Measurements from ENCODE around the gene RNF220. TPM values are rescaled to one million over a fixed set of nuclear protein-coding genes. Genes with fewer than 3 reads are reported as not detected.
A peak's percentile ranks its signal among the peaks of the same experiment; 100 is the strongest.
"Not testable (repeated sequence)": the region's sequence is repeated elsewhere in the genome, so short reads cannot be mapped to it uniquely, and the experiment has no call there.

The RNF220 gene
- total RNA-seq, 1 donor from 2014 or later = 25.1 TPM

- not testable (repeated sequence) for H3K9ac ChIP-seq (ENCODE audit: low read depth in 1 of 3, low read length in 3 of 3); H3K27ac ChIP-seq (ENCODE audit: low read depth, low read length); H3K9me3 ChIP-seq (ENCODE audit: control insufficient read depth in 3 of 3, low read length in 3 of 3); H3K27me3 ChIP-seq (ENCODE audit: control insufficient read depth in 3 of 3, insufficient read depth in 3 of 3, low read length in 3 of 3); H3K4me1 ChIP-seq (ENCODE audit: control insufficient read depth in 3 of 3, insufficient read depth in 3 of 3, low read length in 3 of 3); H3K36me3 ChIP-seq (ENCODE audit: control insufficient read depth in 3 of 3, insufficient read depth in 3 of 3, low read length in 3 of 3); H3K4me3 ChIP-seq (ENCODE audit: low read length in 3 of 3)
Observed at GRCh38 chr1:44666719-44667118, 261.7 kb downstream of the RNF220 start.

GRCh38 chr1:44670751-44671640 is 265.9 kb downstream of the RNF220 start:
- Histone ChIP-seq H3K9ac (ENCODE audit: low read depth in 1 of 3, low read length in 3 of 3) (no peak overlapping the region), H3K9me3 (ENCODE audit: control insufficient read depth in 3 of 3, low read length in 3 of 3) (no peaks in the 10 kb centered on the region), H3K36me3 (ENCODE audit: control insufficient read depth in 3 of 3, insufficient read depth in 3 of 3, low read length in 3 of 3) (no peaks in the 10 kb centered on the region), H3K4me1 (ENCODE audit: control insufficient read depth in 3 of 3, insufficient read depth in 3 of 3, low read length in 3 of 3) (peaks cover 23 to 34% (median 26%) of the 10 kb centered on the region in 3 donors), H3K4me3 (ENCODE audit: low read length in 3 of 3) (no peak overlapping the region), H3K27me3 (ENCODE audit: control insufficient read depth in 3 of 3, insufficient read depth in 3 of 3, low read length in 3 of 3) (no peaks in the 10 kb centered on the region), H3K27ac (ENCODE audit: low read depth, low read length) (no peak overlapping the region)

GRCh38 chr1:44672254-44672955 is 267.4 kb downstream of the RNF220 start:
- Histone ChIP-seq H3K9ac (ENCODE audit: low read depth in 1 of 3, low read length in 3 of 3) (peak overlapping the region in 1 of 3 donors; percentile 21), H3K27ac (ENCODE audit: low read depth, low read length) (peak overlapping the region; percentile 97)

GRCh38 chr1:44672961-44673674 is 268.1 kb downstream of the RNF220 start:
- Histone ChIP-seq H3K36me3 (ENCODE audit: control insufficient read depth in 3 of 3, insufficient read depth in 3 of 3, low read length in 3 of 3) (no peaks in the 10 kb centered on the region), H3K4me1 (ENCODE audit: control insufficient read depth in 3 of 3, insufficient read depth in 3 of 3, low read length in 3 of 3) (peaks cover 28 to 55% (median 36%) of the 10 kb centered on the region in 3 donors), H3K9ac (ENCODE audit: low read depth in 1 of 3, low read length in 3 of 3) (peak overlapping the region; percentile 76 to 94 (median 93)), H3K4me3 (ENCODE audit: low read length in 3 of 3) (peak overlapping the region; percentile 82 to 94 (median 93)), H3K9me3 (ENCODE audit: control insufficient read depth in 3 of 3, low read length in 3 of 3) (no peaks in the 10 kb centered on the region), H3K27ac (ENCODE audit: low read depth, low read length) (peak overlapping the region; percentile 97), H3K27me3 (ENCODE audit: control insufficient read depth in 3 of 3, insufficient read depth in 3 of 3, low read length in 3 of 3) (no peaks in the 10 kb centered on the region)

More at GRCh38 chr1:44672254-44672955, 267.4 kb downstream of the RNF220 start:
- H3K36me3 ChIP-seq (ENCODE audit: control insufficient read depth in 3 of 3, insufficient read depth in 3 of 3, low read length in 3 of 3) = no peaks in the 10 kb centered on the region
- peak overlapping the region in 1 of 3 donors; percentile 94 for H3K4me3 ChIP-seq (ENCODE audit: low read length in 3 of 3)
- H3K4me1 ChIP-seq (ENCODE audit: control insufficient read depth in 3 of 3, insufficient read depth in 3 of 3, low read length in 3 of 3) = peaks cover 27 to 48% (median 33%) of the 10 kb centered on the region in 3 donors
- no peaks in the 10 kb centered on the region for H3K27me3 ChIP-seq (ENCODE audit: control insufficient read depth in 3 of 3, insufficient read depth in 3 of 3, low read length in 3 of 3)
- H3K9me3 ChIP-seq (ENCODE audit: control insufficient read depth in 3 of 3, low read length in 3 of 3) = no peaks in the 10 kb centered on the region

GRCh38 chr1:44673675-44674112 is 268.6 kb downstream of the RNF220 start:
- H3K27me3 ChIP-seq (ENCODE audit: control insufficient read depth in 3 of 3, insufficient read depth in 3 of 3, low read length in 3 of 3) = no peaks in the 10 kb centered on the region
- no peaks in the 10 kb centered on the region for H3K36me3 ChIP-seq (ENCODE audit: control insufficient read depth in 3 of 3, insufficient read depth in 3 of 3, low read length in 3 of 3)
- H3K9ac ChIP-seq (ENCODE audit: low read depth in 1 of 3, low read length in 3 of 3) = peak overlapping the region; percentile 76 to 94 (median 93)
- peak overlapping the region; percentile 97 for H3K27ac ChIP-seq (ENCODE audit: low read depth, low read length)
- peaks cover 28 to 60% (median 36%) of the 10 kb centered on the region in 3 donors for H3K4me1 ChIP-seq (ENCODE audit: control insufficient read depth in 3 of 3, insufficient read depth in 3 of 3, low read length in 3 of 3)
- H3K4me3 ChIP-seq (ENCODE audit: low read length in 3 of 3) = peak overlapping the region; percentile 82 to 94 (median 93)
- H3K9me3 ChIP-seq (ENCODE audit: control insufficient read depth in 3 of 3, low read length in 3 of 3) = no peaks in the 10 kb centered on the region

GRCh38 chr1:44674113-44675000 is 269.3 kb downstream of the RNF220 start, which contains the start of the genes ARMH1 and TMEM53:
ARMH1 (plus strand) TSS chr1:44674714; CDS start chr1:44689698, 14,984 bp downstream.
TMEM53 (minus strand) TSS chr1:44674481; CDS start chr1:44674391, 90 bp downstream.
- H3K36me3 ChIP-seq (ENCODE audit: control insufficient read depth in 3 of 3, insufficient read depth in 3 of 3, low read length in 3 of 3) = no peaks in the 10 kb centered on the region
- peak within 1 kb of the TSS; percentile 82 to 94 (median 93) for H3K4me3 ChIP-seq (ENCODE audit: low read length in 3 of 3)
- peaks cover 28 to 62% (median 36%) of the 10 kb centered on the region in 3 donors for H3K4me1 ChIP-seq (ENCODE audit: control insufficient read depth in 3 of 3, insufficient read depth in 3 of 3, low read length in 3 of 3)
- H3K9me3 ChIP-seq (ENCODE audit: control insufficient read depth in 3 of 3, low read length in 3 of 3) = no peaks in the 10 kb centered on the region
- H3K27ac ChIP-seq (ENCODE audit: low read depth, low read length) = peak within 1 kb of the TSS; percentile 97
- H3K27me3 ChIP-seq (ENCODE audit: control insufficient read depth in 3 of 3, insufficient read depth in 3 of 3, low read length in 3 of 3) = no peaks in the 10 kb centered on the region
- H3K9ac ChIP-seq (ENCODE audit: low read depth in 1 of 3, low read length in 3 of 3) = peak within 1 kb of the TSS; percentile 85 to 94 (median 93)

- Histone ChIP-seq H3K36me3 (ENCODE audit: control insufficient read depth in 3 of 3, insufficient read depth in 3 of 3, low read length in 3 of 3) (no peaks in the 10 kb centered on the region), H3K9me3 (ENCODE audit: control insufficient read depth in 3 of 3, low read length in 3 of 3) (no peaks in the 10 kb centered on the region), H3K4me1 (ENCODE audit: control insufficient read depth in 3 of 3, insufficient read depth in 3 of 3, low read length in 3 of 3) (peaks cover 28 to 62% (median 36%) of the 10 kb centered on the region in 3 donors), H3K4me3 (ENCODE audit: low read length in 3 of 3) (peak overlapping the region; percentile 82 to 94 (median 93)), H3K9ac (ENCODE audit: low read depth in 1 of 3, low read length in 3 of 3) (peak overlapping the region in 1 of 3 donors; percentile 82), H3K27ac (ENCODE audit: low read depth, low read length) (peak overlapping the region; percentile 97), H3K27me3 (ENCODE audit: control insufficient read depth in 3 of 3, insufficient read depth in 3 of 3, low read length in 3 of 3) (no peaks in the 10 kb centered on the region)
Observed at GRCh38 chr1:44675186-44675585, 270.1 kb downstream of the RNF220 start.

- no peaks in the 10 kb centered on the region for H3K27me3 ChIP-seq (ENCODE audit: control insufficient read depth in 3 of 3, insufficient read depth in 3 of 3, low read length in 3 of 3)
- H3K4me3 ChIP-seq (ENCODE audit: low read length in 3 of 3) = no peak overlapping the region
- peak overlapping the region; percentile 59 for H3K27ac ChIP-seq (ENCODE audit: low read depth, low read length)
- H3K4me1 ChIP-seq (ENCODE audit: control insufficient read depth in 3 of 3, insufficient read depth in 3 of 3, low read length in 3 of 3) = peaks cover 28 to 59% (median 36%) of the 10 kb centered on the region in 3 donors
- no peaks in the 10 kb centered on the region for H3K9me3 ChIP-seq (ENCODE audit: control insufficient read depth in 3 of 3, low read length in 3 of 3)
- no peak overlapping the region for H3K9ac ChIP-seq (ENCODE audit: low read depth in 1 of 3, low read length in 3 of 3)
- no peaks in the 10 kb centered on the region for H3K36me3 ChIP-seq (ENCODE audit: control insufficient read depth in 3 of 3, insufficient read depth in 3 of 3, low read length in 3 of 3)
Observed at GRCh38 chr1:44676484-44677200, 271.6 kb downstream of the RNF220 start.
